Astrocyte (in vitro differentiated cells and primary cell): ENCODE results near the gene DEFB108B.
"Not testable (repeated sequence)": the region's sequence is repeated elsewhere in the genome, so short reads cannot be mapped to it uniquely, and the experiment has no call there.

Experiments used
- EZH2 ChIP-seq: IDR thresholded peaks from 2 replicates; pipeline ENCODE4 v1.6.1; 2012; ENCODE audit warnings: mild to moderate bottlenecking, low read length, inconsistent platforms; ENCODE audit not compliant: insufficient read depth
- TF ChIP-seq, protein P1 (sequence below): IDR thresholded peaks from 2 replicates; pipeline ENCODE4 v1.5.1; 2011; ENCODE audit warnings: low read depth, mild to moderate bottlenecking, inconsistent platforms, low read length, moderate library complexity; ENCODE audit not compliant: insufficient read depth

DNA sequence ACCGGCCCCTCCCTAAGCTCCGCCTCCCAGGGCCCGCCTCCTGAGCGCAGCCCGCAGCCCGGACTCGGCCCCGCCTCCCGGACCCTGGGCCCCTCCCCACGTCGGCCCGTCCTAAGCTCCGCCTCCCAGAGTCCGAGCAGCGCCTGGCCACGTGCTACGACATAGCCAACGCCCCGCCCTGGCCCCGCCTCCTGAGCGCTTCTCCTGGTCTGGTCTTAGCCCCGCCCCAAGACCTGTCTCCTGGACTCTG, 46.2 kb upstream of the DEFB108B start:
- TF ChIP-seq, protein P1, sequence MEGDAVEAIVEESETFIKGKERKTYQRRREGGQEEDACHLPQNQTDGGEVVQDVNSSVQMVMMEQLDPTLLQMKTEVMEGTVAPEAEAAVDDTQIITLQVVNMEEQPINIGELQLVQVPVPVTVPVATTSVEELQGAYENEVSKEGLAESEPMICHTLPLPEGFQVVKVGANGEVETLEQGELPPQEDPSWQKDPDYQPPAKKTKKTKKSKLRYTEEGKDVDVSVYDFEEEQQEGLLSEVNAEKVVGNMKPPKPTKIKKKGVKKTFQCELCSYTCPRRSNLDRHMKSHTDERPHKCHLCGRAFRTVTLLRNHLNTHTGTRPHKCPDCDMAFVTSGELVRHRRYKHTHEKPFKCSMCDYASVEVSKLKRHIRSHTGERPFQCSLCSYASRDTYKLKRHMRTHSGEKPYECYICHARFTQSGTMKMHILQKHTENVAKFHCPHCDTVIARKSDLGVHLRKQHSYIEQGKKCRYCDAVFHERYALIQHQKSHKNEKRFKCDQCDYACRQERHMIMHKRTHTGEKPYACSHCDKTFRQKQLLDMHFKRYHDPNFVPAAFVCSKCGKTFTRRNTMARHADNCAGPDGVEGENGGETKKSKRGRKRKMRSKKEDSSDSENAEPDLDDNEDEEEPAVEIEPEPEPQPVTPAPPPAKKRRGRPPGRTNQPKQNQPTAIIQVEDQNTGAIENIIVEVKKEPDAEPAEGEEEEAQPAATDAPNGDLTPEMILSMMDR, result not testable (repeated sequence)
- TF ChIP-seq EZH2, result not testable (repeated sequence)
